HEK293 (cell line): ENCODE measurements around the gene CRMP1.

ENCODE experiments used
- CTCF ChIA-PET: fragments of 350-600 bp; formaldehyde crosslinking; extraction: SDS; loops from one replicate; lab custom pipeline; 2021; ENCODE audit warnings: antibody characterized with exemption; lab: Yijun Ruan, JAX
- POLR2A ChIA-PET: fragments of 300-600 bp; formaldehyde crosslinking; extraction: SDS; loops from one replicate; lab custom pipeline; 2020; ENCODE audit warnings: antibody characterized with exemption, inconsistent platforms; lab: Yijun Ruan, JAX
- H3K27ac ChIP-seq: fragments of 200-500 bp; sonication (Bioruptor generic); 2 replicates; pipeline ENCODE4 v1.5.1; 2014; ENCODE audit warnings: low read depth, low read length, control low read depth, inconsistent platforms; ENCODE audit errors: extremely low read depth
- H3K36me3 ChIP-seq, 2 experiments: fragments of 200-500 bp in 1 of 2; sonication (Bioruptor generic) in 1 of 2; 1 replicate in 1 of 2; 2 replicates in 1 of 2; pipeline ENCODE4 v1.5.1; 2014 to 2017; ENCODE audit warnings: inconsistent platforms in 2 of 2, low read length in 2 of 2; ENCODE audit not compliant: control insufficient read depth in 2 of 2, insufficient read depth in 1 of 2
- H3K4me1 ChIP-seq: fragments of 200-500 bp; sonication (Bioruptor generic); 2 replicates; pipeline ENCODE4 v1.5.1; 2014; ENCODE audit warnings: mild to moderate bottlenecking, low read length, inconsistent platforms; ENCODE audit not compliant: control insufficient read depth, insufficient read depth
- H3K4me3 ChIP-seq: 2 replicates; pipeline ENCODE4 v1.5.1; 2011; ENCODE audit warnings: low read depth, mild to moderate bottlenecking, control low read depth, low read length, moderate library complexity
- H3K9me3 ChIP-seq: fragments of 200-500 bp; sonication (Bioruptor generic); 2 replicates; pipeline ENCODE4 v1.5.1; 2014; ENCODE audit warnings: low read depth, low read length, inconsistent platforms; ENCODE audit not compliant: control insufficient read depth, insufficient read depth
- AEBP2 ChIP-seq: fragments of 450-650 bp; formaldehyde crosslinking; IDR thresholded peaks from 2 replicates; pipeline ENCODE4 v1.5.1; 2016; ENCODE audit warnings: missing biosample characterization, missing genetic modification characterization, borderline replicate concordance
- FEZF1 ChIP-seq: fragments of 450-650 bp; formaldehyde crosslinking; IDR thresholded peaks from 2 replicates; pipeline ENCODE4 v1.5.1; 2016; ENCODE audit warnings: missing biosample characterization, missing genetic modification characterization
- PRDM1 ChIP-seq: fragments of 450-650 bp; formaldehyde crosslinking; IDR thresholded peaks from 2 replicates; pipeline ENCODE4; 2016; ENCODE audit warnings: missing biosample characterization, missing genetic modification characterization
- WT1 ChIP-seq: fragments of 450-650 bp; formaldehyde crosslinking; IDR thresholded peaks from 2 replicates; pipeline ENCODE4 v1.5.1; 2016; ENCODE audit warnings: missing biosample characterization, missing genetic modification characterization
- ZNF16 ChIP-seq: fragments of 450-650 bp; formaldehyde crosslinking; IDR thresholded peaks from 2 replicates; pipeline ENCODE4 v1.5.1; 2016; ENCODE audit warnings: low read depth, missing biosample characterization, missing genetic modification characterization
- ZNF2 ChIP-seq: fragments of 450-650 bp; formaldehyde crosslinking; IDR thresholded peaks from 2 replicates; pipeline ENCODE4 v1.5.1; 2016; ENCODE audit warnings: missing biosample characterization, missing genetic modification characterization
- ZNF214 ChIP-seq: fragments of 450-650 bp; formaldehyde crosslinking; IDR thresholded peaks from 2 replicates; pipeline ENCODE4 v1.5.1; 2017; ENCODE audit warnings: missing biosample characterization, mild to moderate bottlenecking, missing genetic modification characterization, borderline replicate concordance
- ZNF350 ChIP-seq: fragments of 450-650 bp; formaldehyde crosslinking; IDR thresholded peaks from 2 replicates; pipeline ENCODE4 v1.5.0; 2017; ENCODE audit warnings: missing biosample characterization, mild to moderate bottlenecking, missing genetic modification characterization
- ZNF37A ChIP-seq: fragments of 450-650 bp; IDR thresholded peaks from 2 replicates; pipeline ENCODE4 v1.5.1; 2018; ENCODE audit warnings: missing biosample characterization, missing genetic modification characterization
- ZNF660 ChIP-seq: fragments of 450-650 bp; IDR thresholded peaks from 2 replicates; pipeline ENCODE4 v1.5.1; 2018; ENCODE audit warnings: missing biosample characterization, mild to moderate bottlenecking, missing genetic modification characterization
- ZXDB ChIP-seq: fragments of 450-650 bp; formaldehyde crosslinking; IDR thresholded peaks from 2 replicates; pipeline ENCODE4 v1.5.1; 2016; ENCODE audit warnings: missing biosample characterization, missing genetic modification characterization
- TF ChIP-seq, protein P1 (sequence below): fragments of 450-650 bp; formaldehyde crosslinking; IDR thresholded peaks from 2 replicates; pipeline ENCODE4 v1.5.1; 2016; ENCODE audit warnings: missing biosample characterization, missing genetic modification characterization
- TF ChIP-seq, protein P2 (sequence below): fragments of 450-650 bp; formaldehyde crosslinking; IDR thresholded peaks from 2 replicates; pipeline ENCODE4 v1.5.1; 2016; ENCODE audit warnings: missing biosample characterization, missing genetic modification characterization, borderline replicate concordance
- TF ChIP-seq, protein P3 (sequence below): fragments of 450-650 bp; formaldehyde crosslinking; IDR thresholded peaks from 2 replicates; pipeline ENCODE4 v1.5.1; 2016; ENCODE audit warnings: missing biosample characterization, missing genetic modification characterization
- TF ChIP-seq, protein P4 (sequence below): fragments of 450-650 bp; formaldehyde crosslinking; IDR thresholded peaks from 2 replicates; pipeline ENCODE4 v1.5.1; 2016; ENCODE audit warnings: missing biosample characterization, missing genetic modification characterization, borderline replicate concordance
- TF ChIP-seq, protein P5 (sequence below): fragments of 450-650 bp; formaldehyde crosslinking; IDR thresholded peaks from 2 replicates; pipeline ENCODE4 v1.5.1; 2016; ENCODE audit warnings: missing biosample characterization, missing genetic modification characterization

Gene CRMP1

DNA sequence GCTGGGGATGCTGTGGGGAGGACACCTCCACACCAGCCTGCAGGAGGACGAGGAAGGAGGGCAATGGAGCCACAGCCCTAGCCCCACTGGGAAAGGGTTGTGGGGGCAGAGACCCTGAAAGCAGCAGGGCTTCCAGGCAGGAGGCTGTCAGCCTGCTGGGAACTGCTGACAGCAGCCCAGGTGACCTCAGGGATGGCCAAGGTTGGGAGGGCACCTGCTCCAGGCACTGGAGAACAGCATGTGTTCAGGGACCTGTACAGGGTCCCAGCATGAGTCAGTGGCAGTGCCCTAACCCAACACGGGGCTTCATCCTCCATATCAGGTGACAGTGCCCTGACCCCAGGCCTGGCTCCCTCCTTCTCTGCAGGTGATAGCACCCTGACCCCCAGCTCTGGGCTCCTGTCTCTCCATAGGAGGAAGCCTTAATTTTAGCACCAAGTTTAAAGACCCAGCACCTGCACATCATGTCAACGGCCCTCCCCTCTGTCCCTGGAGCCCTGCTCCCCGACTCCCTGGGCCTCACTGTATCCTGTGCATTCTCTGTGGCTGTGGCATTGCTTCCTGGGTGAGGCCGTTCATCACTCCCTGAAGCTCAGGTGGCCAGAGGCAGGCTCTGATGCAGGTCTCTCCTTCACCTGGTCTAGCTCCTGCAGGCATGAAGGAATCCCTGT is 66.3 kb downstream of the CRMP1 start (continued):
- TF ChIP-seq, protein P1, sequence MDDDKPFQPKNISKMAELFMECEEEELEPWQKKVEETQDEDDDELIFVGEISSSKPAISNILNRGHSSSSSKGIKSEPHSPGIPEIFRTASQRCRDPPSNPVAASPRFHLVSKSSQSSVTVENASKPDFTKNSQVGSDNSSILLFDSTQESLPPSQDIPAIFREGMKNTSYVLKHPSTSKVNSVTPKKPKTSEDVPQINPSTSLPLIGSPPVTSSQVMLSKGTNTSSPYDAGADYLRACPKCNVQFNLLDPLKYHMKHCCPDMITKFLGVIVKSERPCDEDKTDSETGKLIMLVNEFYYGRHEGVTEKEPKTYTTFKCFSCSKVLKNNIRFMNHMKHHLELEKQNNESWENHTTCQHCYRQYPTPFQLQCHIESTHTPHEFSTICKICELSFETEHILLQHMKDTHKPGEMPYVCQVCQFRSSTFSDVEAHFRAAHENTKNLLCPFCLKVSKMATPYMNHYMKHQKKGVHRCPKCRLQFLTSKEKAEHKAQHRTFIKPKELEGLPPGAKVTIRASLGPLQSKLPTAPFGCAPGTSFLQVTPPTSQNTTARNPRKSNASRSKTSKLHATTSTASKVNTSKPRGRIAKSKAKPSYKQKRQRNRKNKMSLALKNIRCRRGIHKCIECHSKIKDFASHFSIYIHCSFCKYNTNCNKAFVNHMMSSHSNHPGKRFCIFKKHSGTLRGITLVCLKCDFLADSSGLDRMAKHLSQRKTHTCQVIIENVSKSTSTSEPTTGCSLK (tag by site-specific recombination): no peak
- TF ChIP-seq, protein P2, sequence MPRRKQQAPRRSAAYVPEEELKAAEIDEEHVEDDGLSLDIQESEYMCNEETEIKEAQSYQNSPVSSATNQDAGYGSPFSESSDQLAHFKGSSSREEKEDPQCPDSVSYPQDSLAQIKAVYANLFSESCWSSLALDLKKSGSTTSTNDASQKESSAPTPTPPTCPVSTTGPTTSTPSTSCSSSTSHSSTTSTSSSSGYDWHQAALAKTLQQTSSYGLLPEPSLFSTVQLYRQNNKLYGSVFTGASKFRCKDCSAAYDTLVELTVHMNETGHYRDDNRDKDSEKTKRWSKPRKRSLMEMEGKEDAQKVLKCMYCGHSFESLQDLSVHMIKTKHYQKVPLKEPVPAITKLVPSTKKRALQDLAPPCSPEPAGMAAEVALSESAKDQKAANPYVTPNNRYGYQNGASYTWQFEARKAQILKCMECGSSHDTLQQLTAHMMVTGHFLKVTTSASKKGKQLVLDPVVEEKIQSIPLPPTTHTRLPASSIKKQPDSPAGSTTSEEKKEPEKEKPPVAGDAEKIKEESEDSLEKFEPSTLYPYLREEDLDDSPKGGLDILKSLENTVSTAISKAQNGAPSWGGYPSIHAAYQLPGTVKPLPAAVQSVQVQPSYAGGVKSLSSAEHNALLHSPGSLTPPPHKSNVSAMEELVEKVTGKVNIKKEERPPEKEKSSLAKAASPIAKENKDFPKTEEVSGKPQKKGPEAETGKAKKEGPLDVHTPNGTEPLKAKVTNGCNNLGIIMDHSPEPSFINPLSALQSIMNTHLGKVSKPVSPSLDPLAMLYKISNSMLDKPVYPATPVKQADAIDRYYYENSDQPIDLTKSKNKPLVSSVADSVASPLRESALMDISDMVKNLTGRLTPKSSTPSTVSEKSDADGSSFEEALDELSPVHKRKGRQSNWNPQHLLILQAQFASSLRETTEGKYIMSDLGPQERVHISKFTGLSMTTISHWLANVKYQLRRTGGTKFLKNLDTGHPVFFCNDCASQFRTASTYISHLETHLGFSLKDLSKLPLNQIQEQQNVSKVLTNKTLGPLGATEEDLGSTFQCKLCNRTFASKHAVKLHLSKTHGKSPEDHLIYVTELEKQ: no peak
- no peak for TF ChIP-seq ZNF16 (tag by site-specific recombination)
- TF ChIP-seq, all 188 proteins: peak for 0

GRCh38 chr4:5825321-5826041 is 67.4 kb downstream of the CRMP1 start:
- ChIA-PET POLR2A (no interaction called here), CTCF (interaction anchor here (0.6 to 0.7 kb wide), 2 partner anchors 15 to 23 kb away, joined by 3 read pairs; no protein-coding TSS in a partner anchor)
- Histone ChIP-seq H3K9me3 (no peaks in the 10 kb centered on the region), H3K4me1 (no peaks in the 10 kb centered on the region), H3K36me3 (peaks cover 0 to 55% of the 10 kb centered on the region in 2 experiments; a peak in 1 of 3 replicates), H3K27ac (no peak overlapping the region), H3K4me3 (no peak overlapping the region)
- TF ChIP-seq FEZF1 (no peak), WT1 (tag by site-specific recombination) (no peak), AEBP2 (tag by site-specific recombination) (no peak), ZNF660 (tag by site-specific recombination) (no peak), ZNF2 (tag by site-specific recombination) (no peak), ZNF350 (no peak), PRDM1 (tag by site-specific recombination) (no peak), ZXDB (tag by site-specific recombination) (no peak), ZNF214 (tag by site-specific recombination) (no peak), ZNF37A (tag by site-specific recombination) (no peak)
- TF ChIP-seq, protein P3, sequence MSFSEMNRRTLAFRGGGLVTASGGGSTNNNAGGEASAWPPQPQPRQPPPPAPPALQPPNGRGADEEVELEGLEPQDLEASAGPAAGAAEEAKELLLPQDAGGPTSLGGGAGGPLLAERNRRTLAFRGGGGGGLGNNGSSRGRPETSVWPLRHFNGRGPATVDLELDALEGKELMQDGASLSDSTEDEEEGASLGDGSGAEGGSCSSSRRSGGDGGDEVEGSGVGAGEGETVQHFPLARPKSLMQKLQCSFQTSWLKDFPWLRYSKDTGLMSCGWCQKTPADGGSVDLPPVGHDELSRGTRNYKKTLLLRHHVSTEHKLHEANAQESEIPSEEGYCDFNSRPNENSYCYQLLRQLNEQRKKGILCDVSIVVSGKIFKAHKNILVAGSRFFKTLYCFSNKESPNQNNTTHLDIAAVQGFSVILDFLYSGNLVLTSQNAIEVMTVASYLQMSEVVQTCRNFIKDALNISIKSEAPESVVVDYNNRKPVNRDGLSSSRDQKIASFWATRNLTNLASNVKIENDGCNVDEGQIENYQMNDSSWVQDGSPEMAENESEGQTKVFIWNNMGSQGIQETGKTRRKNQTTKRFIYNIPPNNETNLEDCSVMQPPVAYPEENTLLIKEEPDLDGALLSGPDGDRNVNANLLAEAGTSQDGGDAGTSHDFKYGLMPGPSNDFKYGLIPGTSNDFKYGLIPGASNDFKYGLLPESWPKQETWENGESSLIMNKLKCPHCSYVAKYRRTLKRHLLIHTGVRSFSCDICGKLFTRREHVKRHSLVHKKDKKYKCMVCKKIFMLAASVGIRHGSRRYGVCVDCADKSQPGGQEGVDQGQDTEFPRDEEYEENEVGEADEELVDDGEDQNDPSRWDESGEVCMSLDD: no peak
- TF ChIP-seq, protein P4, sequence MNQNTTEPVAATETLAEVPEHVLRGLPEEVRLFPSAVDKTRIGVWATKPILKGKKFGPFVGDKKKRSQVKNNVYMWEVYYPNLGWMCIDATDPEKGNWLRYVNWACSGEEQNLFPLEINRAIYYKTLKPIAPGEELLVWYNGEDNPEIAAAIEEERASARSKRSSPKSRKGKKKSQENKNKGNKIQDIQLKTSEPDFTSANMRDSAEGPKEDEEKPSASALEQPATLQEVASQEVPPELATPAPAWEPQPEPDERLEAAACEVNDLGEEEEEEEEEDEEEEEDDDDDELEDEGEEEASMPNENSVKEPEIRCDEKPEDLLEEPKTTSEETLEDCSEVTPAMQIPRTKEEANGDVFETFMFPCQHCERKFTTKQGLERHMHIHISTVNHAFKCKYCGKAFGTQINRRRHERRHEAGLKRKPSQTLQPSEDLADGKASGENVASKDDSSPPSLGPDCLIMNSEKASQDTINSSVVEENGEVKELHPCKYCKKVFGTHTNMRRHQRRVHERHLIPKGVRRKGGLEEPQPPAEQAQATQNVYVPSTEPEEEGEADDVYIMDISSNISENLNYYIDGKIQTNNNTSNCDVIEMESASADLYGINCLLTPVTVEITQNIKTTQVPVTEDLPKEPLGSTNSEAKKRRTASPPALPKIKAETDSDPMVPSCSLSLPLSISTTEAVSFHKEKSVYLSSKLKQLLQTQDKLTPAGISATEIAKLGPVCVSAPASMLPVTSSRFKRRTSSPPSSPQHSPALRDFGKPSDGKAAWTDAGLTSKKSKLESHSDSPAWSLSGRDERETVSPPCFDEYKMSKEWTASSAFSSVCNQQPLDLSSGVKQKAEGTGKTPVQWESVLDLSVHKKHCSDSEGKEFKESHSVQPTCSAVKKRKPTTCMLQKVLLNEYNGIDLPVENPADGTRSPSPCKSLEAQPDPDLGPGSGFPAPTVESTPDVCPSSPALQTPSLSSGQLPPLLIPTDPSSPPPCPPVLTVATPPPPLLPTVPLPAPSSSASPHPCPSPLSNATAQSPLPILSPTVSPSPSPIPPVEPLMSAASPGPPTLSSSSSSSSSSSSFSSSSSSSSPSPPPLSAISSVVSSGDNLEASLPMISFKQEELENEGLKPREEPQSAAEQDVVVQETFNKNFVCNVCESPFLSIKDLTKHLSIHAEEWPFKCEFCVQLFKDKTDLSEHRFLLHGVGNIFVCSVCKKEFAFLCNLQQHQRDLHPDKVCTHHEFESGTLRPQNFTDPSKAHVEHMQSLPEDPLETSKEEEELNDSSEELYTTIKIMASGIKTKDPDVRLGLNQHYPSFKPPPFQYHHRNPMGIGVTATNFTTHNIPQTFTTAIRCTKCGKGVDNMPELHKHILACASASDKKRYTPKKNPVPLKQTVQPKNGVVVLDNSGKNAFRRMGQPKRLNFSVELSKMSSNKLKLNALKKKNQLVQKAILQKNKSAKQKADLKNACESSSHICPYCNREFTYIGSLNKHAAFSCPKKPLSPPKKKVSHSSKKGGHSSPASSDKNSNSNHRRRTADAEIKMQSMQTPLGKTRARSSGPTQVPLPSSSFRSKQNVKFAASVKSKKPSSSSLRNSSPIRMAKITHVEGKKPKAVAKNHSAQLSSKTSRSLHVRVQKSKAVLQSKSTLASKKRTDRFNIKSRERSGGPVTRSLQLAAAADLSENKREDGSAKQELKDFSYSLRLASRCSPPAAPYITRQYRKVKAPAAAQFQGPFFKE (tag by site-specific recombination): no peak
- TF ChIP-seq, protein P5, sequence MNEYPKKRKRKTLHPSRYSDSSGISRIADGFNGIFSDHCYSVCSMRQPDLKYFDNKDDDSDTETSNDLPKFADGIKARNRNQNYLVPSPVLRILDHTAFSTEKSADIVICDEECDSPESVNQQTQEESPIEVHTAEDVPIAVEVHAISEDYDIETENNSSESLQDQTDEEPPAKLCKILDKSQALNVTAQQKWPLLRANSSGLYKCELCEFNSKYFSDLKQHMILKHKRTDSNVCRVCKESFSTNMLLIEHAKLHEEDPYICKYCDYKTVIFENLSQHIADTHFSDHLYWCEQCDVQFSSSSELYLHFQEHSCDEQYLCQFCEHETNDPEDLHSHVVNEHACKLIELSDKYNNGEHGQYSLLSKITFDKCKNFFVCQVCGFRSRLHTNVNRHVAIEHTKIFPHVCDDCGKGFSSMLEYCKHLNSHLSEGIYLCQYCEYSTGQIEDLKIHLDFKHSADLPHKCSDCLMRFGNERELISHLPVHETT (tag by site-specific recombination): no peak
